Gastroesophageal sphincter (tissue), 2 donors: ENCODE measurements around the gene UGT1A4.

Experiments used
- POLR2A ChIP-seq, 2 donors: fragments of 450-650 bp; IDR thresholded peaks; one replicate each; pipeline ENCODE4 v1.6.1; 2017; ENCODE audit warnings: antibody characterized with exemption in 2 of 2, mild to moderate bottlenecking in 2 of 2, moderate library complexity in 1 of 2
- POLR2AphosphoS5 ChIP-seq: sonication (generic); formaldehyde crosslinking; IDR thresholded peaks from one replicate; pipeline ENCODE4 v1.6.1; 2017; ENCODE audit warnings: antibody characterized with exemption

DNA sequence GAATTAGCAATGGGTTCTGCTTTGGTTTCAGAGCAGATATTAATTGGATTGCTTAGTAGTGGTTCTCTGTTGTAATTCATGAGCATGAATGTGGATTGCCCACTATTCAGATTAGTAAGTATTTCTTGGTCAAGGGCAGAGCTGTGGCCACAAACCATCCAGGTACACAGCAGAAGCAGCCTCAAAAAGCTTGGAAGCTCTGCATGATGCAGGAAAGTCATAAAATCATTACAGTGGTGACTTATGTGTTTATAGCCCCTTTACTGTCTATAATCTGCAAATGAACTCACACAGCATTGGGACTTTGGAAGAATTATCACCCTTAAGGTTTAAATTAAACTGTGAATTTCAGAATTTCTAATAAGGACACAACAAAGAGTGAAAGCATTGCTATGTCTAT, 39.6 kb downstream of the UGT1A4 start:
- TF ChIP-seq POLR2AphosphoS5 (no peak), POLR2A (IDR thresholded peaks at IDR 0.05) (no peak)
